HG03039 (cell line): ENCODE data around the gene PALLD.
"Not testable (repeated sequence)": the region's sequence is repeated elsewhere in the genome, so short reads cannot be mapped to it uniquely, and the experiment has no call there.

Source experiments
- ATAC-seq: cut with Tn5 transposase; IDR thresholded peaks from one replicate; pipeline ENCODE4 v1.9.1; 2021; ENCODE audit warnings: mild to moderate bottlenecking, moderate library complexity; ENCODE audit not compliant: unreplicated experiment

The PALLD gene

GRCh38 chr4:168777277-168777965 is 280.6 kb downstream of the PALLD start:
- ATAC-seq = no peak

- no peak for ATAC-seq
Observed at GRCh38 chr4:168781341-168781740, 284.5 kb downstream of the PALLD start.

GRCh38 chr4:168781926-168782325 is 285.1 kb downstream of the PALLD start:
- ATAC-seq = no peak

GRCh38 chr4:168782439-168782838 is 285.6 kb downstream of the PALLD start:
- no peak for ATAC-seq

- no peak for ATAC-seq
Observed at GRCh38 chr4:168784786-168785461, 288.1 kb downstream of the PALLD start.

GRCh38 chr4:168787334-168787733 is 290.5 kb downstream of the PALLD start:
- ATAC-seq = no peak

- no peak for ATAC-seq
Observed at GRCh38 chr4:168787801-168788595, 291.1 kb downstream of the PALLD start.

- ATAC-seq = no peak
Observed at GRCh38 chr4:168790898-168791297, 294.0 kb downstream of the PALLD start.

GRCh38 chr4:168791376-168791775 is 294.5 kb downstream of the PALLD start:
- ATAC-seq = no peak

- ATAC-seq = no peak
Observed at GRCh38 chr4:168793542-168793941, 296.7 kb downstream of the PALLD start.

GRCh38 chr4:168794092-168794707 is 297.3 kb downstream of the PALLD start:
- no peak for ATAC-seq

GRCh38 chr4:168794881-168795280 is 298.0 kb downstream of the PALLD start:
- no peak for ATAC-seq

- ATAC-seq = no peak
Observed at GRCh38 chr4:168795346-168795745, 298.5 kb downstream of the PALLD start.

GRCh38 chr4:168796362-168797106 is 299.7 kb downstream of the PALLD start:
- no peak for ATAC-seq

GRCh38 chr4:168797194-168797593 is 300.3 kb downstream of the PALLD start:
- no peak for ATAC-seq

- no peak for ATAC-seq
Observed at GRCh38 chr4:168797738-168798375, 301.0 kb downstream of the PALLD start.

GRCh38 chr4:168800926-168801325 is 304.1 kb downstream of the PALLD start:
- no peak for ATAC-seq

GRCh38 chr4:168802222-168802621 is 305.4 kb downstream of the PALLD start:
- no peak for ATAC-seq

GRCh38 chr4:168803052-168803451 is 306.2 kb downstream of the PALLD start:
- not testable (repeated sequence) for ATAC-seq

GRCh38 chr4:168803732-168804131 is 306.9 kb downstream of the PALLD start:
- no peak for ATAC-seq
